GM19455 (cell line): ENCODE results near the gene CDH4.
"Not testable (repeated sequence)": the region's sequence is repeated elsewhere in the genome, so short reads cannot be mapped to it uniquely, and the experiment has no call there.

Source experiments
- ATAC-seq: cut with Tn5 transposase; IDR thresholded peaks from one replicate; pipeline ENCODE4 v1.9.1; 2021; ENCODE audit not compliant: unreplicated experiment

The CDH4 gene

GRCh38 chr20:61379898-61380544 is 128.0 kb downstream of the CDH4 start:
- ATAC-seq: no peak

- ATAC-seq: no peak
These were observed 128.5 kb downstream of the CDH4 start for GRCh38 chr20:61380545-61380915.

GRCh38 chr20:61382194-61382593 is 130.1 kb downstream of the CDH4 start:
- ATAC-seq: no peak

- no peak for ATAC-seq
These were observed 133.2 kb downstream of the CDH4 start for GRCh38 chr20:61385296-61385695.

- no peak for ATAC-seq
These were observed 133.7 kb downstream of the CDH4 start for GRCh38 chr20:61385731-61386130.

- ATAC-seq: no peak
These were observed 135.3 kb downstream of the CDH4 start for GRCh38 chr20:61387204-61387953.

- no peak for ATAC-seq
These were observed 135.9 kb downstream of the CDH4 start for GRCh38 chr20:61387954-61388348.

- no peak for ATAC-seq
These were observed 137.0 kb downstream of the CDH4 start for GRCh38 chr20:61389077-61389476.

- ATAC-seq: no peak
These were observed 139.1 kb downstream of the CDH4 start for GRCh38 chr20:61391185-61391584.

GRCh38 chr20:61391812-61392520 is 139.9 kb downstream of the CDH4 start:
- no peak for ATAC-seq

GRCh38 chr20:61394088-61394799 is 142.2 kb downstream of the CDH4 start:
- ATAC-seq: no peak

GRCh38 chr20:61396262-61396848 is 144.3 kb downstream of the CDH4 start:
- ATAC-seq: no peak

GRCh38 chr20:61397146-61397545 is 145.1 kb downstream of the CDH4 start:
- ATAC-seq: no peak

- no peak for ATAC-seq
These were observed 145.7 kb downstream of the CDH4 start for GRCh38 chr20:61397790-61398189.

- ATAC-seq: no peak
These were observed 147.4 kb downstream of the CDH4 start for GRCh38 chr20:61399433-61399832.

GRCh38 chr20:61400499-61400898 is 148.4 kb downstream of the CDH4 start:
- no peak for ATAC-seq

GRCh38 chr20:61404303-61404702 is 152.2 kb downstream of the CDH4 start:
- no peak for ATAC-seq

- no peak for ATAC-seq
These were observed 152.9 kb downstream of the CDH4 start for GRCh38 chr20:61405007-61405406.

GRCh38 chr20:61406773-61407172 is 154.7 kb downstream of the CDH4 start:
- ATAC-seq: not testable (repeated sequence)

- no peak for ATAC-seq
These were observed 155.5 kb downstream of the CDH4 start for GRCh38 chr20:61407561-61407960.
